ENCODE results near the gene ABCB7.
A peak's percentile ranks its signal among the peaks of the same experiment; 100 is the strongest.
"Not testable (repeated sequence)": the region's sequence is repeated elsewhere in the genome, so short reads cannot be mapped to it uniquely, and the experiment has no call there.

ABCB7 gene

DNA sequence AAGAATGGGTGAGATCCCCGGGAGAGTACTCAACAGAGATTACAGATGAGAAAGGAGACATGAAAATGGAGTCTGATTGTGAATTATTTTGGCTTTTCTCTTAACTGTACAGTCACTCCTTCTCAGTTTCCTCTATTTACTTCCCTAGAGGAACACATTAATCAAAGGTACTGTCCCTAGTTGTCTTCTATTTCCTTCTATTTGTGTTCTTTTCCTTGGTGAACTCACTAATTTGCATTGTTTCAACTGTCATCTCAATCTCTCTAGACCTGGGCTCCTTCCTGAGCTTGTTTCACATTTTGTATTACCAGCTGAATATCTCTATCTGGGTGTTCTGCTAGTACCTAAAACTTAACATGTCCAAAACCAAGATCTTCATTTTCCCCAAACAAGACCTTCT lies 59.8 kb downstream of the ABCB7 start:
- DNase-seq (ENCODE audit: low read depth), result no peak

DNA sequence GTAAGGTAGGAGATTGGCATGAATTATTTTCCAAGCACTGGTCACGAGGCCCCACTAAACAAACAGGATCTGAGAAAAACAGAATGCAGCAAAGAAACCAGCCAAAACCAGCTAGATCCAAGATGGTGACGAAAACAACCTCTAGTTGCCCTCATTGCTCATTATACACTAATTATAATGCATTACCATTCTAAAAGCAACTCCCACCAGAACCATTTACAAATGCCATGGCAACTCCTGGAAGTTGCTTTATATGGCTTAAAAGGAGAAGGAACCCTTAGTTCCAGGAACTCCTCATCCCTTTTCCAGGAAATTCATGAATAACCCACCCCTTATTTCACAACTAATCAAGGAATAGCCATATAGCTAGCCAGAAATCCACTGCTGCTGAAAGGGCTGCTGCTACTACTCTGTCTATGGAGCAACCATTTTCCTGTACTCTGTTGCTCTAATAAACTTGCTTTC lies 69.3 kb downstream of the ABCB7 start:
- no peak for DNase-seq (ENCODE audit: low read depth)

DNA sequence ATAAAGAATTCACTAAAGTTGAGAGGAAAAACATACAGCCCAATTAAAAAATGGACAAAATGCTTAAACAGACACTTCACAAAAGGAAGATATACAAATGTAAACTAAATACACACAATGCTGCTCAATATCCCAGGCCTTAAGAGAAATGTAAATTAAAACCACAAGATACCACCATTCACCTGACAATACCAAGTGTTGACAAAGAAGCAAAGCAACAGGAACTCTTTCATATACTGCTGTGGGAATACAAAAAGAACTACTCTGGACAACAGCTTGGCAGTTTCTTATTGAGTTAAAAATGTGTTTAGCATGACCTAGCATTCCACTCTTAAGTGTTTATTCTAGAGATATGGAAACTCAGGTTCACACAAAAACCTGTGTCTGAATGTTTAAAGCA lies 71.3 kb downstream of the ABCB7 start:
- no peak for DNase-seq (ENCODE audit: low read depth)

DNA sequence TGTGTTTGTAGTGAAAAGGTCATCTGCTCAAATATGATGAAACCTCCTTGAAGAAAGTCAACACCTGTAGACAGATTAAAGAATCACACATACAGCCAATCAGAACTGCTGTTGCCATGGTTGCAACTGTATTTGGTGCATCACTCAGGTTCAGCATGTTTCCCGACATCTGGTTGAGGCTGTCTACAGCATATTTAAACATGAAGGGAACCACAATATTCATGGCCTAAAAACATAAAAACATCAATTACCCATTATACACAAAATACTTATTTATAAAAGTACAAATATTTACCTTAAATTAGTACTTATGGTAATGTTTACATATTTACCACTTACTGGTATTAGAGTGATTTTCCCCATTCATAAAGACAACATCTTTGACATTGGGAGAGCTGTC lies 79.7 kb downstream of the ABCB7 start:
- no peak for DNase-seq (ENCODE audit: low read depth)

DNA sequence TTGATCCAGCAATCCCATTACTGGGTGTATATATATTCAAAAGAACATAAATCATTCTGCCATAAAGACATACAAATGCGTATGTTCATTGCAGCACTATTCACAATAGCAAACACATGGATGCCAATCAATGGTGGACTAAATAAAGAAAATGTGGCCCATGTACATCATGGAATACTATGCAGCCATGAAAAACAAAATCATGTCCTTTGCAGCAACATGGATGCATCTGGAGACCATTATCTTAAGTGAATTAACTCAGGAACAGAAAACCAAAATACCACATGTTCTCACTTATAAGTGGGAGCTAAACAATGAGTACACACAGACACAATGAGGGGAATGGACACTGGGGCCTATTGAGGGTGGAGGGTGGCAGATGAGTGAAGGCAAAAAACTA lies 81.6 kb downstream of the ABCB7 start:
- DNase-seq (ENCODE audit: low read depth), result no peak

DNA sequence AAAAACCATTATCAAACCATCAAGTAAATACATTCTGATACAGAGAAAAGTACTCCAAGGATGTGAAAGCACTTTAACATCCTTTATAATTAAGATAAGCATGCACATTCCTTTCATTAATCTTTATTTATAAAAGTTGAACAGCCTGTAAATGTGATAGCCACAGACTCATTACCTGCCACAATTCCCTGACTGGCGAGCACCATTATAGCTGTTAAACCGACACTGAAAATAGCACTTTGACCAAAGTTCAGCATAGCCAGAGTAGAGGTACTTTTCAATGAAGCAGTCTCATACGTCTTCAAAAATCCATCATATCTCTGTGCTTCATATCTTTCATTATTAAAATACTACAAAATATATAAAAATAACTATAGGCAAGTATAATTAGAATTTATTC lies 84.7 kb downstream of the ABCB7 start:
- DNase-seq (ENCODE audit: low read depth), result no peak

DNA sequence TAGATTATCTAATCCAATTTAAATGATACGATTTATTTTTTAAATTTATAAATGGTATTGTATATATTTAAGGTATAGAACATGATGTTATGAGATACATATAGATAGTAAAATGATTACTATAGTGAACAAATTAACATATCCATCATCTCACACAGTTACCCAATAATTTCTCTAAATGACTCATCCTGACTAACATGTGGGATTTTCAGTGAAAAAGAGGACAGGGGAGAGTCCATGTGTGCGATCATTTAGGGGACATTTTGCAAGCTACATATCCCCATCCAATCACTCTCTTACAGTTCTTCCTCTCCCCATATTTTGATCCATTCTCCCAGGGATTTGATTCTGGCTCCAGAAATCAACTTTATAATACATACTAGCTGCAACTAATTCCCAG lies 88.2 kb downstream of the ABCB7 start:
- no peak for DNase-seq (ENCODE audit: low read depth)

DNA sequence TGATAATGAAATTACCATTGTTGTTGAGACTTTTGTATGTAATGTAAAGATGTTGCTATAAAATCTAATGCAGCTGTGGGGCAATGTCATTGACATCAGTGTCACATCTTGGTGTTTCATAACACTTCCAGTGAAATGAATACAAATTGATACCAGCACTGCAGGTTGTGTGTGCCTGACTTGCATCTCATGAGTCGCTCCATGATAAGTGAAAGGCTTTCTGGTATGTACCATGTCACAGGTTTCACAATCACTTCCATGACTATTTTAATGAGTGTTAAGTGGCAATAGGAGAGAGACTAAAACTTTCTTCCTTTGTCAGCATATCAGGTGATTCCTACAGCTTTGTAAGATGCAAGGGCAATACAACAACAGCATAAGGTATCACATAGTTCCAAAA lies 94.4 kb downstream of the ABCB7 start:
- DNase-seq (ENCODE audit: low read depth), result no peak

DNA sequence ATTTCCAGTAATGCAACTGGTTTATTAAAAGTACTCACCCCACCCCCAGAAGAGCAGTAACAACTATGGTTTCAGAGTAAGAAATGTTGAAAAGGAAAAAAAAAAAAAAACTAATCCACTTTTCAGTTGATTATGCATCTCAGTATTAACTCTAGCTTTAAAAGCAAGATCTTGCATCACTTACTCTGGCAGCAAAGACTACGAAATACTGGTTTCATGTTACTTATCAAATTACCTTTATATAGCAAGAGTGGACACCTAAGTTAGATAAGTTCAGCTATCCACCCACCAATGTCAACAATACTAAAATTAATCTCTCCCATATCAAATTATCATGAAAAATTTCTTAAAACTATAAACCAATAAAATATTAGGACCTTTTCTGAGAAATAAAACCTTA lies 105.0 kb downstream of the ABCB7 start:
- no peak for DNase-seq (ENCODE audit: low read depth)

DNA sequence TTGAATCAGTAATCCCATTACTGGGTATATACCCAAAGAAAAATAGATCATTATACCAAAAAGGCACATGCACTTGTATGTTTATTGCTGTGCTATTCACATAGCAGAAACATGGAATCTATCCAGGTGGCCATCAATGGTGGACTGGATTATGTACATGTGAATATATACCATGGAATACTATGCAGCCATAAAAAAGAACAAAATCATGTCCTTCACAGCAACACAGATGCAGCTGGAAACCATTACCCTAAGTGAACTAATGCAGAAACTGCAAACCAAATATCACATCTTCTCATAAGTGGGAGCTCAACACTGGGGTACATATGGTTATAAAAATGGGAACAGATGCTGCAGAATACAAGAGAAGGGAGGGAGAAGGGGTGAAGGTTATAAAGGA lies 110.7 kb downstream of the ABCB7 start:
- no peak for DNase-seq (ENCODE audit: low read depth)

DNA sequence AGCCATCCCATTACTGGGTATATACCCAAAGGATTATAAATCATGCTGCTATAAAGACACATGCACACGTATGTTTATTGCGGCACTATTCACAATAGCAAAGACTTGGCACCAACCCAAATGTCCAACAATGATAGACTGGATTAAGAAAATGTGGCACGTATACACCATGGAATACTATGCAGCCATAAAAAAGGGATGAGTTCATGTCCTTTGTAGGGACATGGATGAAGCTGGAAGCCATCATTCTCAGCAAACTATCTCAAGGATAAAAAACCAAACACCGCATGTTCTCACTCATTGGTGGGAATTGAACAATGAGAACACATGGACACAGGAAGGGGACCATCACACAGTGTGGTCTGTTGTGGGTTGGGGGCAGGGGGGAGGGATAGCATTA lies 111.9 kb downstream of the ABCB7 start:
- DNase-seq (ENCODE audit: low read depth), result not testable (repeated sequence)

DNA sequence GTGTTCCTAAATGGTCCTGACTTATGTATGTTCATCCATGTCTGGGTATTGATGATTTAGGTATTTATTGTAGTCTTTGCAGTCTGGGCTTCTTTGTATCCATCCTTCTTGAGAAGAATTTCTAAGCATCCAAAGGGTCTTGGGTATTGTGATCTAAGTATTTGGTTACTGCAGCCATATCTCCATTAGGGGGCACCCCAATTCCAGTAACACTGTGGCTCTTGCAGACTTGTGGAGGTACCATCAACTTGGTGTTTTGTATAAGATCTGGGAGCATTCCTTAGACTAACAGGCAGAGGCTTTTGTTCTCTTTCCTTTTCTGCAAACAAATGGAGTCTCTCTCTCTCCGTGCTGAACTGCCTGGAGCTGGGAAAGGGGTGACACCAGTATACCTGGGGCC lies 117.2 kb downstream of the ABCB7 start:
- peak; percentile 1 for DNase-seq (ENCODE audit: low read depth)
